Measurements from ENCODE around the gene PLPPR1. TPM values are rescaled to one million over a fixed set of nuclear protein-coding genes. Genes with fewer than 3 reads are reported as not detected.

Gene PLPPR1
- total RNA-seq, 1 donor from 2014 or later, result 6.3 TPM

- H3K9me3 ChIP-seq (ENCODE audit: control insufficient read depth in 3 of 3, low read length in 3 of 3), result no peaks in the 10 kb centered on the region
- no peaks in the 10 kb centered on the region for H3K36me3 ChIP-seq (ENCODE audit: control insufficient read depth in 3 of 3, insufficient read depth in 3 of 3, low read length in 3 of 3)
- peaks cover 27 to 39% (median 33%) of the 10 kb centered on the region in 3 donors for H3K27me3 ChIP-seq (ENCODE audit: control insufficient read depth in 3 of 3, insufficient read depth in 3 of 3, low read length in 3 of 3)
Observed at GRCh38 chr9:101025940-101026339, 2.6 kb upstream of the PLPPR1 start.

DNA sequence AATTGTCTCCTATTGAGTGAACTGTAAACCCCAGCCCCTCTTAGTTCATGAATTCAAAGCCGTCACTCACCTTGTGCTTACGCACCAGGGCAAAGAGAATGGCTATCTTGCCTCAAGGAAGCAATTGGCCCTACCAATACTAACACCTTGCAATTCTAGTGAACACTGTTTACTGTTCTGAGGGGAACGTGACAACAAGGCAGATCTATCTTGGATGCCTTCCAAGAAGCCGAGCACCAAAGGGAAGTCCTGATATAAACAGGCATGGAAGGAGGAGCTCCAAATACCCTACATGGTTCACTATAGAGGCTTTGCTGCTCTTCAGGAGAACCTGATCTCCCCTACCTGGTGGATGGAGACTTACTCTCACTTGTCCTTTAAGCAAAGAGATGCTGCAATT, 1.7 kb upstream of the PLPPR1 start:
- Histone ChIP-seq H3K9ac (ENCODE audit: low read depth in 1 of 3, low read length in 3 of 3) (no peak overlapping the region), H3K36me3 (ENCODE audit: control insufficient read depth in 3 of 3, insufficient read depth in 3 of 3, low read length in 3 of 3) (no peaks in the 10 kb centered on the region), H3K27me3 (ENCODE audit: control insufficient read depth in 3 of 3, insufficient read depth in 3 of 3, low read length in 3 of 3) (peaks cover 27 to 39% (median 33%) of the 10 kb centered on the region in 3 donors), H3K9me3 (ENCODE audit: control insufficient read depth in 3 of 3, low read length in 3 of 3) (no peaks in the 10 kb centered on the region), H3K27ac (ENCODE audit: low read depth, low read length) (no peak overlapping the region), H3K4me3 (ENCODE audit: low read length in 3 of 3) (no peak overlapping the region), H3K4me1 (ENCODE audit: control insufficient read depth in 3 of 3, insufficient read depth in 3 of 3, low read length in 3 of 3) (peaks cover 3 to 15% (median 7%) of the 10 kb centered on the region in 3 donors)

More at GRCh38 chr9:101025940-101026339, 2.6 kb upstream of the PLPPR1 start:
- peaks cover 3 to 15% (median 7%) of the 10 kb centered on the region in 3 donors for H3K4me1 ChIP-seq (ENCODE audit: control insufficient read depth in 3 of 3, insufficient read depth in 3 of 3, low read length in 3 of 3)
- H3K27ac ChIP-seq (ENCODE audit: low read depth, low read length), result no peak overlapping the region
- no peak overlapping the region for H3K9ac ChIP-seq (ENCODE audit: low read depth in 1 of 3, low read length in 3 of 3)
- no peak overlapping the region for H3K4me3 ChIP-seq (ENCODE audit: low read length in 3 of 3)

- H3K9ac ChIP-seq (ENCODE audit: low read depth in 1 of 3, low read length in 3 of 3), result no peak overlapping the region
- H3K27me3 ChIP-seq (ENCODE audit: control insufficient read depth in 3 of 3, insufficient read depth in 3 of 3, low read length in 3 of 3), result peaks cover 27 to 39% (median 33%) of the 10 kb centered on the region in 3 donors
- no peaks in the 10 kb centered on the region for H3K9me3 ChIP-seq (ENCODE audit: control insufficient read depth in 3 of 3, low read length in 3 of 3)
- peaks cover 3 to 15% (median 7%) of the 10 kb centered on the region in 3 donors for H3K4me1 ChIP-seq (ENCODE audit: control insufficient read depth in 3 of 3, insufficient read depth in 3 of 3, low read length in 3 of 3)
- no peak overlapping the region for H3K27ac ChIP-seq (ENCODE audit: low read depth, low read length)
- no peaks in the 10 kb centered on the region for H3K36me3 ChIP-seq (ENCODE audit: control insufficient read depth in 3 of 3, insufficient read depth in 3 of 3, low read length in 3 of 3)
- H3K4me3 ChIP-seq (ENCODE audit: low read length in 3 of 3), result no peak overlapping the region
Observed at GRCh38 chr9:101027236-101027635, 1.3 kb upstream of the PLPPR1 start.

- Histone ChIP-seq H3K36me3 (ENCODE audit: control insufficient read depth in 3 of 3, insufficient read depth in 3 of 3, low read length in 3 of 3) (no peaks in the 10 kb centered on the region), H3K27ac (ENCODE audit: low read depth, low read length) (no peak overlapping the region), H3K9ac (ENCODE audit: low read depth in 1 of 3, low read length in 3 of 3) (no peak overlapping the region), H3K4me1 (ENCODE audit: control insufficient read depth in 3 of 3, insufficient read depth in 3 of 3, low read length in 3 of 3) (peaks cover 3 to 15% (median 7%) of the 10 kb centered on the region in 3 donors), H3K9me3 (ENCODE audit: control insufficient read depth in 3 of 3, low read length in 3 of 3) (no peaks in the 10 kb centered on the region), H3K27me3 (ENCODE audit: control insufficient read depth in 3 of 3, insufficient read depth in 3 of 3, low read length in 3 of 3) (peaks cover 27 to 39% (median 33%) of the 10 kb centered on the region in 3 donors), H3K4me3 (ENCODE audit: low read length in 3 of 3) (peak overlapping the region; percentile 59 to 72 (median 69))
Observed at GRCh38 chr9:101027733-101028345, 688 bp upstream of the PLPPR1 start.

DNA sequence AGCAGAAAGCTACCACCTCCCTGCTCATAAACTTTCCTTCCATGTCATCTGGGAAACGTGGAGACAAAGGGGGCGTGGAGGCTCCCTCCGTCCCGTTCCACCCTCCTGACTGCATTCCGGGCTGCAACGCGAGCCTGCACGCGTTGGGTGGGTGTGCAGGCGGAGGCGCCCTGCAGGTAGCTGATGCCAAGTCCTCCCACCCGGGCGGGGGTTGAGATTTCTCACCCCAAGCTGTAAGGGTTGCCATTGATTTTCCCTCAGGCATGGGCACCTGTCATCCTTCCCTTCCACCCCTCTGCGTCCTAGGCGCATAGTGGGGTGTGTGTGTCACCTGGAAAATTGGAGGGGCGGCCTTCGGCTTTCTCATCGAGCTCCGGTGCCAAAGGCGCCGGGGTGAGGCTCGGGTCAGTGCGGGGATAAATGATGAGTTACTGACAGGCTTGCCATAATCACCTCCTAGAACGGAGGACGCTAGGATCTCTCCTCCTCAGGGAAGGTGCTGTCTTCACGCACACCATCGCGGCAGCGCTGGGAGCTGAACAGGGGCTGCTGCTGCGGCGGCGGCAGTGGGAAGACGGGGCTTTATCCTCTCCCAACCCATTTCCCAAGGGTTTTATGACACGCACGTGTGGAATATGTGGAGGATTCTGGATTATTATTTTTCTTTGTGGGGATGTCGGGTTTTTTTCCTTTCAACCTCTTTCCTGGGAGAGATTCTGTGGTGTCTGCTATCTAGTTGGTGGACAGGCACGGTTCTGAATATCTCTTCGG, 973 bp downstream of the PLPPR1 start:
- Histone ChIP-seq H3K27me3 (ENCODE audit: control insufficient read depth in 3 of 3, insufficient read depth in 3 of 3, low read length in 3 of 3) (peaks cover 27 to 39% (median 36%) of the 10 kb centered on the region in 3 donors), H3K4me1 (ENCODE audit: control insufficient read depth in 3 of 3, insufficient read depth in 3 of 3, low read length in 3 of 3) (peaks cover 3 to 15% (median 7%) of the 10 kb centered on the region in 3 donors), H3K36me3 (ENCODE audit: control insufficient read depth in 3 of 3, insufficient read depth in 3 of 3, low read length in 3 of 3) (no peaks in the 10 kb centered on the region), H3K4me3 (ENCODE audit: low read length in 3 of 3) (peak overlapping the region; percentile 59 to 72 (median 68)), H3K9ac (ENCODE audit: low read depth in 1 of 3, low read length in 3 of 3) (no peak overlapping the region), H3K9me3 (ENCODE audit: control insufficient read depth in 3 of 3, low read length in 3 of 3) (no peaks in the 10 kb centered on the region), H3K27ac (ENCODE audit: low read depth, low read length) (no peak overlapping the region)

DNA sequence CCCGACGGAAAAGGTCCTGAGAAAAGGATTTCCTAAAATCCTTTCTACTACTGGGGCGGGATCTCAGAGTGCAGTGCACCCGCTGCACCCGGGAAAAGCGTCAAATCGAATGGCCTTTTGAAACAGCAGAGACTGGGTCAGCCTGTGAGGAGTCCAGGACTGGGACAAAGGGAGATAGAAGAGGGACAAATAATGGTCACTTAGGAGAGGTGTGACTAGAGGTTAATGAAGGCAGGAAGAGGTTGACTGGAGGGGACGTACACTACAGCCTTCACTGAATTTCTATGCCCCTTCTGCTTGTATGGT, 1.5 kb downstream of the PLPPR1 start:
- Histone ChIP-seq H3K9me3 (ENCODE audit: control insufficient read depth in 3 of 3, low read length in 3 of 3) (no peaks in the 10 kb centered on the region), H3K4me3 (ENCODE audit: low read length in 3 of 3) (no peak overlapping the region), H3K9ac (ENCODE audit: low read depth in 1 of 3, low read length in 3 of 3) (no peak overlapping the region), H3K27ac (ENCODE audit: low read depth, low read length) (no peak overlapping the region), H3K4me1 (ENCODE audit: control insufficient read depth in 3 of 3, insufficient read depth in 3 of 3, low read length in 3 of 3) (peaks cover 3 to 15% (median 7%) of the 10 kb centered on the region in 3 donors), H3K27me3 (ENCODE audit: control insufficient read depth in 3 of 3, insufficient read depth in 3 of 3, low read length in 3 of 3) (peaks cover 27 to 39% (median 36%) of the 10 kb centered on the region in 3 donors), H3K36me3 (ENCODE audit: control insufficient read depth in 3 of 3, insufficient read depth in 3 of 3, low read length in 3 of 3) (no peaks in the 10 kb centered on the region)

- H3K9ac ChIP-seq (ENCODE audit: low read depth in 1 of 3, low read length in 3 of 3), result no peak overlapping the region
- peaks cover 3 to 15% (median 7%) of the 10 kb centered on the region in 3 donors for H3K4me1 ChIP-seq (ENCODE audit: control insufficient read depth in 3 of 3, insufficient read depth in 3 of 3, low read length in 3 of 3)
- peaks cover 24 to 30% (median 26%) of the 10 kb centered on the region in 3 donors for H3K27me3 ChIP-seq (ENCODE audit: control insufficient read depth in 3 of 3, insufficient read depth in 3 of 3, low read length in 3 of 3)
- no peaks in the 10 kb centered on the region for H3K36me3 ChIP-seq (ENCODE audit: control insufficient read depth in 3 of 3, insufficient read depth in 3 of 3, low read length in 3 of 3)
- no peaks in the 10 kb centered on the region for H3K9me3 ChIP-seq (ENCODE audit: control insufficient read depth in 3 of 3, low read length in 3 of 3)
- no peak overlapping the region for H3K27ac ChIP-seq (ENCODE audit: low read depth, low read length)
- H3K4me3 ChIP-seq (ENCODE audit: low read length in 3 of 3), result no peak overlapping the region
Observed at GRCh38 chr9:101032426-101032825, 3.9 kb downstream of the PLPPR1 start.

- H3K27me3 ChIP-seq (ENCODE audit: control insufficient read depth in 3 of 3, insufficient read depth in 3 of 3, low read length in 3 of 3), result peaks cover 11 to 18% (median 11%) of the 10 kb centered on the region in 3 donors
- no peak overlapping the region for H3K9ac ChIP-seq (ENCODE audit: low read depth in 1 of 3, low read length in 3 of 3)
- H3K4me3 ChIP-seq (ENCODE audit: low read length in 3 of 3), result no peak overlapping the region
- H3K27ac ChIP-seq (ENCODE audit: low read depth, low read length), result no peak overlapping the region
- no peaks in the 10 kb centered on the region for H3K36me3 ChIP-seq (ENCODE audit: control insufficient read depth in 3 of 3, insufficient read depth in 3 of 3, low read length in 3 of 3)
- H3K9me3 ChIP-seq (ENCODE audit: control insufficient read depth in 3 of 3, low read length in 3 of 3), result no peaks in the 10 kb centered on the region
- peaks cover 2 to 4% (median 2%) of the 10 kb centered on the region in 3 donors for H3K4me1 ChIP-seq (ENCODE audit: control insufficient read depth in 3 of 3, insufficient read depth in 3 of 3, low read length in 3 of 3)
Observed at GRCh38 chr9:101034222-101034621, 5.7 kb downstream of the PLPPR1 start.

GRCh38 chr9:101035098-101035497, 6.6 kb downstream of the PLPPR1 start:
- Histone ChIP-seq H3K4me3 (ENCODE audit: low read length in 3 of 3) (no peak overlapping the region), H3K9ac (ENCODE audit: low read depth in 1 of 3, low read length in 3 of 3) (no peak overlapping the region), H3K27ac (ENCODE audit: low read depth, low read length) (no peak overlapping the region), H3K4me1 (ENCODE audit: control insufficient read depth in 3 of 3, insufficient read depth in 3 of 3, low read length in 3 of 3) (no peaks in the 10 kb centered on the region), H3K36me3 (ENCODE audit: control insufficient read depth in 3 of 3, insufficient read depth in 3 of 3, low read length in 3 of 3) (no peaks in the 10 kb centered on the region), H3K27me3 (ENCODE audit: control insufficient read depth in 3 of 3, insufficient read depth in 3 of 3, low read length in 3 of 3) (peaks cover 2 to 10% (median 4%) of the 10 kb centered on the region in 3 donors), H3K9me3 (ENCODE audit: control insufficient read depth in 3 of 3, low read length in 3 of 3) (no peaks in the 10 kb centered on the region)

- Histone ChIP-seq H3K36me3 (ENCODE audit: control insufficient read depth in 3 of 3, insufficient read depth in 3 of 3, low read length in 3 of 3) (no peaks in the 10 kb centered on the region), H3K9ac (ENCODE audit: low read depth in 1 of 3, low read length in 3 of 3) (no peak overlapping the region), H3K4me3 (ENCODE audit: low read length in 3 of 3) (no peak overlapping the region), H3K27ac (ENCODE audit: low read depth, low read length) (no peak overlapping the region), H3K4me1 (ENCODE audit: control insufficient read depth in 3 of 3, insufficient read depth in 3 of 3, low read length in 3 of 3) (no peaks in the 10 kb centered on the region), H3K9me3 (ENCODE audit: control insufficient read depth in 3 of 3, low read length in 3 of 3) (no peaks in the 10 kb centered on the region), H3K27me3 (ENCODE audit: control insufficient read depth in 3 of 3, insufficient read depth in 3 of 3, low read length in 3 of 3) (peaks cover 0 to 5% (median 0%) of the 10 kb centered on the region in 3 donors)
Observed at GRCh38 chr9:101037430-101037829, 8.9 kb downstream of the PLPPR1 start.
